HEK293 (cell line): ENCODE data around the gene KCNB1.

ENCODE experiments used
- CTCF ChIA-PET: fragments of 350-600 bp; formaldehyde crosslinking; extraction: SDS; loops from one replicate; lab custom pipeline; 2021; ENCODE audit warnings: antibody characterized with exemption; lab: Yijun Ruan, JAX
- POLR2A ChIA-PET: fragments of 300-600 bp; formaldehyde crosslinking; extraction: SDS; loops from one replicate; lab custom pipeline; 2020; ENCODE audit warnings: antibody characterized with exemption, inconsistent platforms; lab: Yijun Ruan, JAX
- H3K27ac ChIP-seq: fragments of 200-500 bp; sonication (Bioruptor generic); 2 replicates; pipeline ENCODE4 v1.5.1; 2014; ENCODE audit warnings: low read depth, low read length, control low read depth, inconsistent platforms; ENCODE audit errors: extremely low read depth
- H3K36me3 ChIP-seq, 2 experiments: fragments of 200-500 bp in 1 of 2; sonication (Bioruptor generic) in 1 of 2; 1 replicate in 1 of 2; 2 replicates in 1 of 2; pipeline ENCODE4 v1.5.1; 2014 to 2017; ENCODE audit warnings: inconsistent platforms in 2 of 2, low read length in 2 of 2; ENCODE audit not compliant: control insufficient read depth in 2 of 2, insufficient read depth in 1 of 2
- H3K4me1 ChIP-seq: fragments of 200-500 bp; sonication (Bioruptor generic); 2 replicates; pipeline ENCODE4 v1.5.1; 2014; ENCODE audit warnings: mild to moderate bottlenecking, low read length, inconsistent platforms; ENCODE audit not compliant: control insufficient read depth, insufficient read depth
- H3K4me3 ChIP-seq: 2 replicates; pipeline ENCODE4 v1.5.1; 2011; ENCODE audit warnings: low read depth, mild to moderate bottlenecking, control low read depth, low read length, moderate library complexity
- H3K9me3 ChIP-seq: fragments of 200-500 bp; sonication (Bioruptor generic); 2 replicates; pipeline ENCODE4 v1.5.1; 2014; ENCODE audit warnings: low read depth, low read length, inconsistent platforms; ENCODE audit not compliant: control insufficient read depth, insufficient read depth
- EGR2 ChIP-seq: fragments of 450-650 bp; formaldehyde crosslinking; IDR thresholded peaks from 2 replicates; pipeline ENCODE4 v1.5.1; 2016; ENCODE audit warnings: low read depth, missing biosample characterization, missing genetic modification characterization
- KLF10 ChIP-seq: fragments of 450-650 bp; IDR thresholded peaks from 2 replicates; pipeline ENCODE4 v1.5.1; 2018; ENCODE audit warnings: missing biosample characterization, mild to moderate bottlenecking, missing genetic modification characterization
- PRDM1 ChIP-seq: fragments of 450-650 bp; formaldehyde crosslinking; IDR thresholded peaks from 2 replicates; pipeline ENCODE4; 2016; ENCODE audit warnings: missing biosample characterization, missing genetic modification characterization
- TCF7L2 ChIP-seq: IDR thresholded peaks from 2 replicates; pipeline ENCODE4 v1.6.1; 2011; ENCODE audit warnings: low read depth, mild to moderate bottlenecking, inconsistent platforms, low read length, moderate library complexity, borderline replicate concordance
- ZBTB26 ChIP-seq: fragments of 450-650 bp; formaldehyde crosslinking; optimal IDR thresholded peaks from 2 replicates; pipeline ENCODE3; 2016; ENCODE audit warnings: missing biosample characterization, mild to moderate bottlenecking, missing genetic modification characterization
- ZBTB6 ChIP-seq: fragments of 450-650 bp; formaldehyde crosslinking; IDR thresholded peaks from 2 replicates; pipeline ENCODE4 v1.5.1; 2017; ENCODE audit warnings: missing biosample characterization, missing genetic modification characterization
- ZFP41 ChIP-seq: fragments of 450-650 bp; formaldehyde crosslinking; IDR thresholded peaks from 2 replicates; pipeline ENCODE4 v1.5.1; 2016; ENCODE audit warnings: missing biosample characterization, missing genetic modification characterization, borderline replicate concordance
- ZNF10 ChIP-seq: fragments of 450-650 bp; formaldehyde crosslinking; IDR thresholded peaks from 2 replicates; pipeline ENCODE4 v1.5.1; 2017; ENCODE audit warnings: missing biosample characterization, missing genetic modification characterization
- ZNF121 ChIP-seq: fragments of 450-650 bp; formaldehyde crosslinking; IDR thresholded peaks from 2 replicates; pipeline ENCODE4 v1.5.1; 2016; ENCODE audit warnings: missing biosample characterization, missing genetic modification characterization
- ZNF140 ChIP-seq: fragments of 450-650 bp; formaldehyde crosslinking; IDR thresholded peaks from 2 replicates; pipeline ENCODE4 v1.5.1; 2016; ENCODE audit warnings: missing biosample characterization, missing genetic modification characterization
- ZNF223 ChIP-seq: fragments of 450-650 bp; formaldehyde crosslinking; IDR thresholded peaks from 2 replicates; pipeline ENCODE4 v1.5.1; 2016; ENCODE audit warnings: missing biosample characterization, missing genetic modification characterization
- ZNF404 ChIP-seq: fragments of 450-650 bp; formaldehyde crosslinking; IDR thresholded peaks from 2 replicates; pipeline ENCODE4 v1.5.1; 2017; ENCODE audit warnings: missing biosample characterization, missing genetic modification characterization
- ZNF449 ChIP-seq: fragments of 450-650 bp; formaldehyde crosslinking; IDR thresholded peaks from 2 replicates; pipeline ENCODE4 v1.5.1; 2017; ENCODE audit warnings: missing biosample characterization, mild to moderate bottlenecking, missing genetic modification characterization, moderate library complexity
- ZNF473 ChIP-seq: fragments of 450-650 bp; formaldehyde crosslinking; IDR thresholded peaks from 2 replicates; pipeline ENCODE4 v1.5.1; 2017; ENCODE audit warnings: missing biosample characterization, missing genetic modification characterization
- ZNF501 ChIP-seq: fragments of 450-650 bp; formaldehyde crosslinking; IDR thresholded peaks from 2 replicates; pipeline ENCODE4 v1.5.1; 2016; ENCODE audit warnings: missing biosample characterization, missing genetic modification characterization
- ZNF549 ChIP-seq: fragments of 450-650 bp; IDR thresholded peaks from 2 replicates; pipeline ENCODE4 v1.5.1; 2018; ENCODE audit warnings: missing biosample characterization, missing genetic modification characterization, mild to moderate bottlenecking, inconsistent platforms, moderate library complexity
- ZNF596 ChIP-seq: fragments of 450-650 bp; IDR thresholded peaks from 2 replicates; pipeline ENCODE4 v1.5.0; 2018; ENCODE audit warnings: missing biosample characterization, mild to moderate bottlenecking, missing genetic modification characterization, moderate library complexity
- ZNF621 ChIP-seq: fragments of 450-650 bp; formaldehyde crosslinking; IDR thresholded peaks from 2 replicates; pipeline ENCODE4 v1.5.1; 2017; ENCODE audit warnings: missing biosample characterization, missing genetic modification characterization
- ZNF624 ChIP-seq: fragments of 450-650 bp; formaldehyde crosslinking; IDR thresholded peaks from 2 replicates; pipeline ENCODE4 v1.5.1; 2017; ENCODE audit warnings: missing biosample characterization, missing genetic modification characterization
- ZNF645 ChIP-seq: fragments of 450-650 bp; formaldehyde crosslinking; IDR thresholded peaks from 2 replicates; pipeline ENCODE4; 2016; ENCODE audit warnings: missing biosample characterization, missing genetic modification characterization
- ZNF707 ChIP-seq: fragments of 450-650 bp; formaldehyde crosslinking; IDR thresholded peaks from 2 replicates; pipeline ENCODE4 v1.5.1; 2016; ENCODE audit warnings: missing biosample characterization, missing genetic modification characterization
- ZNF777 ChIP-seq: fragments of 450-650 bp; formaldehyde crosslinking; IDR thresholded peaks from 2 replicates; pipeline ENCODE4 v1.5.1; 2017; ENCODE audit warnings: missing biosample characterization, missing genetic modification characterization, borderline replicate concordance
- ZNF843 ChIP-seq: fragments of 450-650 bp; formaldehyde crosslinking; IDR thresholded peaks from 2 replicates; pipeline ENCODE4 v1.5.1; 2016; ENCODE audit warnings: missing biosample characterization, missing genetic modification characterization

KCNB1 gene

GRCh38 chr20:49400410-49400809 is 82.1 kb downstream of the KCNB1 start:
- no peaks in the 10 kb centered on the region for H3K9me3 ChIP-seq
- no peaks in the 10 kb centered on the region for H3K4me1 ChIP-seq
- H3K27ac ChIP-seq, result no peak overlapping the region
- no peaks in the 10 kb centered on the region for H3K36me3 ChIP-seq
- H3K4me3 ChIP-seq, result no peak overlapping the region
- ChIA-PET POLR2A (no interaction called here), CTCF (no interaction called here)
- TF ChIP-seq ZNF121 (tag by site-specific recombination) (no peak), ZFP41 (tag by site-specific recombination) (no peak), ZNF10 (tag by site-specific recombination) (no peak), ZNF449 (tag by site-specific recombination) (no peak), TCF7L2 (no peak)

GRCh38 chr20:49399329-49399728 is 83.1 kb downstream of the KCNB1 start:
- ChIA-PET CTCF (interaction anchor here (0.7 to 1.1 kb wide), 2 partner anchors 15 to 21 kb away, joined by 4 read pairs; no protein-coding TSS in a partner anchor), POLR2A (no interaction called here)
- TF ChIP-seq ZBTB6 (tag by site-specific recombination) (no peak), EGR2 (tag by site-specific recombination) (no peak), KLF10 (tag by site-specific recombination) (no peak), ZNF223 (tag by site-specific recombination) (no peak), ZNF549 (tag by site-specific recombination) (no peak), ZNF404 (tag by site-specific recombination) (no peak), ZNF645 (tag by site-specific recombination) (no peak), ZBTB26 (tag by site-specific recombination) (no peak), ZNF473 (tag by site-specific recombination) (no peak), ZNF624 (tag by site-specific recombination) (no peak), ZNF621 (tag by site-specific recombination) (no peak), ZNF140 (no peak), ZNF777 (tag by site-specific recombination) (no peak), PRDM1 (tag by site-specific recombination) (no peak), ZNF501 (no peak), ZNF843 (tag by site-specific recombination) (no peak), ZNF596 (tag by site-specific recombination) (no peak), ZNF707 (tag by site-specific recombination) (no peak)
- no peaks in the 10 kb centered on the region for H3K9me3 ChIP-seq
- no peak overlapping the region for H3K27ac ChIP-seq
- no peaks in the 10 kb centered on the region for H3K4me1 ChIP-seq
- H3K4me3 ChIP-seq, result no peak overlapping the region
- no peaks in the 10 kb centered on the region for H3K36me3 ChIP-seq
